HG02884 (cell line): ENCODE results near the gene TMCC2.

Experiments
- ATAC-seq: cut with Tn5 transposase; IDR thresholded peaks from one replicate; pipeline ENCODE4 v1.9.1; 2021; ENCODE audit warnings: mild to moderate bottlenecking, moderate library complexity; ENCODE audit not compliant: unreplicated experiment

TMCC2 gene

DNA sequence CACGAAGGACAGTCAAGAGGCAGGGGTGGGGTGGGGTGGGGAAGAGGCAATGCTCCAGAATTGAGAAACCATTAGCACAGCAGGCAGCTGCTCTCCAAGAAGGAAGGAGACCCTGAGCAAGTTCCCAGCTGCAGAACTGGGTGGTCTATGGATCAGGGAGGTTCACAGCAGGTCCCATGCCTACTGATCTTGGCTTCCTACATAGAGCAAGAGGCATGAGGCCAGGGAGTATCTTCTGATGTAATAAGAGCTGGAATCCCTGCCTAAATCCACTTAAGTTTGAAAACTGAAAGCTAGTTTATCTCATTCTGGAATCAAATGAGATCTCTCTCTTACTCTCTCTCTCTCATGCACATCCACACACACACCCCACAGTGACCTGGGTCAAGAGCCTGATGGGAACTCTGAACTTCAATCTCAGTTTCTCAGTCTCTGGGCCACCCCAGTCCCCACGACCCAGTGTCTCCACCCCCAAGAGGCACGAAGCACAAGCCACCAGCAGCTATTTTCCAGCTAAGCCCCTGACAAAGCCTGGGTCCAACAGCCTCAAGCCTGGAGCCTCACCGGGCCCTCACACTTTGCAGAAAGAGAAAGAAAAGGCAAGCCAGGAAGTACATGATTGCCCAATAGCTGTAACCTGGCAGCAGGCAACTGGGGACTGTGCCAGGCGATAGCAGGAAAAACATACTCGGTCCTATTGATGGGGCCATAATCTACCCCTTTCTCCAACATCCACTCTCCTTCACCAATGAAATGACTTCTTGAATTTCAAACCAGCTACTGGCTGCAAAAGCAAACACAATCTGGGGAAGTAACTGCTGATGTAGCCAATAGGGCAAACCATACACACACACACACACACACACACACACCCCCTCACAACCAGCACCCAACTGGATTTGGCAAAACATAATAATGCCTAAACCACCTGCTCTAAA is 91.6 kb downstream of the TMCC2 start:
- no peak for ATAC-seq

GRCh38 chr1:205321162-205321958 is 93.6 kb downstream of the TMCC2 start, which contains the start of gene NUAK2:
Gene NUAK2, minus strand, starts transcription at chr1:205321745. Its CDS starts 117 bp downstream, at chr1:205321628.
- peak; percentile 61 for ATAC-seq

GRCh38 chr1:205321959-205322283 is 94.2 kb downstream of the TMCC2 start:
- ATAC-seq = no peak
